ENCODE measurements around the gene ABI3BP.

DNA sequence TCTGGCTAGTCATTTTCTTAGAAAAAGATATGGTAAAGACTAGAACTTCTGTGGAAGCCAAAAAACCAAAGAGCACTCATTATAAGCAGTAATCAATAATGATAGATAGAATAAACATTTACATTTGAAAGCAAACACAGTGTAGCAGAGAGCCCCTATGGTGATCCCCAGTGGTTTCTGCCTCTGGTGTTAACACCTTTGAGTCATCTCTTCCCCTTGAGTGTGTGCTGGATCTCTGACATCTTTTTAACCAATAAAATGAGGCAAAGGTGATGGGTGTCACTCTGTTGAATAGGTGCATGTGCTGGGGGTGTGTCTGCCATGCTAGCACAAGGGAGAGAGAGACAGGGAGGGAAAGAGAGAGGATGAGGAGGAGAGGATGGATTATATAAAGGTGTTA is 162.3 kb downstream of the ABI3BP start:
- TF ChIP-seq, protein P1, sequence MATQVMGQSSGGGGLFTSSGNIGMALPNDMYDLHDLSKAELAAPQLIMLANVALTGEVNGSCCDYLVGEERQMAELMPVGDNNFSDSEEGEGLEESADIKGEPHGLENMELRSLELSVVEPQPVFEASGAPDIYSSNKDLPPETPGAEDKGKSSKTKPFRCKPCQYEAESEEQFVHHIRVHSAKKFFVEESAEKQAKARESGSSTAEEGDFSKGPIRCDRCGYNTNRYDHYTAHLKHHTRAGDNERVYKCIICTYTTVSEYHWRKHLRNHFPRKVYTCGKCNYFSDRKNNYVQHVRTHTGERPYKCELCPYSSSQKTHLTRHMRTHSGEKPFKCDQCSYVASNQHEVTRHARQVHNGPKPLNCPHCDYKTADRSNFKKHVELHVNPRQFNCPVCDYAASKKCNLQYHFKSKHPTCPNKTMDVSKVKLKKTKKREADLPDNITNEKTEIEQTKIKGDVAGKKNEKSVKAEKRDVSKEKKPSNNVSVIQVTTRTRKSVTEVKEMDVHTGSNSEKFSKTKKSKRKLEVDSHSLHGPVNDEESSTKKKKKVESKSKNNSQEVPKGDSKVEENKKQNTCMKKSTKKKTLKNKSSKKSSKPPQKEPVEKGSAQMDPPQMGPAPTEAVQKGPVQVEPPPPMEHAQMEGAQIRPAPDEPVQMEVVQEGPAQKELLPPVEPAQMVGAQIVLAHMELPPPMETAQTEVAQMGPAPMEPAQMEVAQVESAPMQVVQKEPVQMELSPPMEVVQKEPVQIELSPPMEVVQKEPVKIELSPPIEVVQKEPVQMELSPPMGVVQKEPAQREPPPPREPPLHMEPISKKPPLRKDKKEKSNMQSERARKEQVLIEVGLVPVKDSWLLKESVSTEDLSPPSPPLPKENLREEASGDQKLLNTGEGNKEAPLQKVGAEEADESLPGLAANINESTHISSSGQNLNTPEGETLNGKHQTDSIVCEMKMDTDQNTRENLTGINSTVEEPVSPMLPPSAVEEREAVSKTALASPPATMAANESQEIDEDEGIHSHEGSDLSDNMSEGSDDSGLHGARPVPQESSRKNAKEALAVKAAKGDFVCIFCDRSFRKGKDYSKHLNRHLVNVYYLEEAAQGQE (IDR thresholded peaks at IDR 0.05; ENCODE audit: low read depth) = no peak
- TF ChIP-seq CTCF (IDR thresholded peaks at IDR 0.05 in 2 of 3, conservative IDR thresholded peaks at IDR 0.05 in 1 of 3; ENCODE audit: borderline replicate concordance in 1 of 3, insufficient read depth in 1 of 3, low read depth in 2 of 3, low read length in 2 of 3) = no peak
- TF ChIP-seq SP1 (IDR thresholded peaks at IDR 0.05; ENCODE audit: low read depth) = no peak
- TF ChIP-seq ATF3 (IDR thresholded peaks at IDR 0.05) = no peak
- no peak for TF ChIP-seq POLR2A (IDR thresholded peaks at IDR 0.05; ENCODE audit: borderline replicate concordance, extremely low read depth, insufficient read depth, insufficient read length)
- no peak for TF ChIP-seq EZH2 (IDR thresholded peaks at IDR 0.05)
- TF ChIP-seq POLR2AphosphoS5 (IDR thresholded peaks at IDR 0.05; ENCODE audit: low read depth, low read length) = no peak
- TF ChIP-seq ZNF274 (IDR thresholded peaks at IDR 0.05; ENCODE audit: low read depth, low read length) = no peak
- TF ChIP-seq, protein P2, sequence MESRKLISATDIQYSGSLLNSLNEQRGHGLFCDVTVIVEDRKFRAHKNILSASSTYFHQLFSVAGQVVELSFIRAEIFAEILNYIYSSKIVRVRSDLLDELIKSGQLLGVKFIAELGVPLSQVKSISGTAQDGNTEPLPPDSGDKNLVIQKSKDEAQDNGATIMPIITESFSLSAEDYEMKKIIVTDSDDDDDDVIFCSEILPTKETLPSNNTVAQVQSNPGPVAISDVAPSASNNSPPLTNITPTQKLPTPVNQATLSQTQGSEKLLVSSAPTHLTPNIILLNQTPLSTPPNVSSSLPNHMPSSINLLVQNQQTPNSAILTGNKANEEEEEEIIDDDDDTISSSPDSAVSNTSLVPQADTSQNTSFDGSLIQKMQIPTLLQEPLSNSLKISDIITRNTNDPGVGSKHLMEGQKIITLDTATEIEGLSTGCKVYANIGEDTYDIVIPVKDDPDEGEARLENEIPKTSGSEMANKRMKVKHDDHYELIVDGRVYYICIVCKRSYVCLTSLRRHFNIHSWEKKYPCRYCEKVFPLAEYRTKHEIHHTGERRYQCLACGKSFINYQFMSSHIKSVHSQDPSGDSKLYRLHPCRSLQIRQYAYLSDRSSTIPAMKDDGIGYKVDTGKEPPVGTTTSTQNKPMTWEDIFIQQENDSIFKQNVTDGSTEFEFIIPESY (IDR thresholded peaks at IDR 0.05; ENCODE audit: extremely low read depth, insufficient replicate concordance, low read length) = no peak
- TF ChIP-seq SIN3A (IDR thresholded peaks at IDR 0.05; ENCODE audit: low read depth) = no peak
- no peak for TF ChIP-seq SRF (IDR thresholded peaks at IDR 0.05; ENCODE audit: low read depth)
- no peak for TF ChIP-seq MAX (IDR thresholded peaks at IDR 0.05)
- no peak for TF ChIP-seq EZH2phosphoT487 (IDR thresholded peaks at IDR 0.05; ENCODE audit: borderline replicate concordance)
- no peak for TF ChIP-seq EGR1 (IDR thresholded peaks at IDR 0.05; ENCODE audit: low read depth)
